Mesothelial cell of epicardium (in vitro differentiated cells): ENCODE measurements around the gene TRMT10C. TPM values are rescaled to one million over a fixed set of nuclear protein-coding genes. Genes with fewer than 3 reads are reported as not detected.
"Not testable (repeated sequence)": the region's sequence is repeated elsewhere in the genome, so short reads cannot be mapped to it uniquely, and the experiment has no call there.

Source experiments
- DNase-seq, 2 experiments: peaks; one replicate each; pipeline ENCODE4 v3.0.0; 2021; ENCODE audit warnings: low spot score in 2 of 2; ENCODE audit not compliant: unreplicated experiment in 2 of 2
- H3K27ac Mint-ChIP-seq: 2 replicates; pipeline ENCODE4 v1.8.0; 2021; ENCODE audit warnings: mixed read lengths
- H3K27me3 Mint-ChIP-seq: 2 replicates; pipeline ENCODE4 v1.8.0; 2021; ENCODE audit warnings: low read depth, mixed read lengths
- H3K36me3 Mint-ChIP-seq: 2 replicates; pipeline ENCODE4 v1.8.0; 2021; ENCODE audit warnings: mixed read lengths
- H3K4me1 Mint-ChIP-seq: 2 replicates; pipeline ENCODE4 v1.8.0; 2021; ENCODE audit warnings: mixed read lengths
- H3K4me3 Mint-ChIP-seq: 2 replicates; pipeline ENCODE4 v1.8.0; 2021; ENCODE audit warnings: mild to moderate bottlenecking, moderate library complexity, mixed read lengths
- H3K9me3 Mint-ChIP-seq: 2 replicates; pipeline ENCODE4 v1.8.0; 2021; ENCODE audit warnings: mixed read lengths
- CTCF ChIP-seq: fragments of 200-600 bp; sonication (generic); IDR thresholded peaks from one replicate; pipeline ENCODE4 v1.5.0; 2021; ENCODE audit warnings: antibody characterized with exemption; ENCODE audit not compliant: unreplicated experiment
- total RNA-seq: library from RNA; stranded (reverse); gene quantifications from 3 replicates; pipeline ENCODE4 v1.2.1, GENCODE V29; 2021

TRMT10C gene
- total RNA-seq, 1 donor from 2014 or later = 29.2 TPM

- Mint-ChIP-seq H3K27ac (no peak overlapping the region), H3K4me1 (peaks cover 20% of the 10 kb centered on the region), H3K27me3 (peaks cover 4% of the 10 kb centered on the region), H3K36me3 (no peaks in the 10 kb centered on the region), H3K9me3 (peaks cover 13% of the 10 kb centered on the region), H3K4me3 (no peak overlapping the region)
- no peak for DNase-seq
- TF ChIP-seq CTCF = no peak
Observed at GRCh38 chr3:101536266-101536665, 25.4 kb upstream of the TRMT10C start.

- not testable (repeated sequence) for H3K36me3 Mint-ChIP-seq, H3K27ac Mint-ChIP-seq, H3K4me3 Mint-ChIP-seq, H3K27me3 Mint-ChIP-seq, DNase-seq
- H3K4me1 Mint-ChIP-seq = peaks cover 19% of the 10 kb centered on the region
- peaks cover 13% of the 10 kb centered on the region for H3K9me3 Mint-ChIP-seq
Observed at GRCh38 chr3:101536955-101537354, 24.7 kb upstream of the TRMT10C start.

GRCh38 chr3:101542957-101543356, 18.7 kb upstream of the TRMT10C start:
- no peaks in the 10 kb centered on the region for H3K4me1 Mint-ChIP-seq
- no peak overlapping the region for H3K27ac Mint-ChIP-seq
- no peak overlapping the region for H3K4me3 Mint-ChIP-seq
- peaks cover 13% of the 10 kb centered on the region for H3K9me3 Mint-ChIP-seq
- H3K27me3 Mint-ChIP-seq = peaks cover 4% of the 10 kb centered on the region
- DNase-seq = no peak
- TF ChIP-seq CTCF = no peak
- no peaks in the 10 kb centered on the region for H3K36me3 Mint-ChIP-seq

GRCh38 chr3:101544161-101544850, 17.4 kb upstream of the TRMT10C start:
- Mint-ChIP-seq H3K4me1 (no peaks in the 10 kb centered on the region), H3K9me3 (peaks cover 5% of the 10 kb centered on the region), H3K27me3 (no peaks in the 10 kb centered on the region), H3K4me3 (no peak overlapping the region), H3K36me3 (no peaks in the 10 kb centered on the region), H3K27ac (no peak overlapping the region)
- no peak for DNase-seq
- no peak for TF ChIP-seq CTCF

GRCh38 chr3:101548527-101549105, 13.1 kb upstream of the TRMT10C start:
- Mint-ChIP-seq H3K27me3 (no peaks in the 10 kb centered on the region), H3K4me1 (no peaks in the 10 kb centered on the region), H3K27ac (no peak overlapping the region), H3K9me3 (no peaks in the 10 kb centered on the region), H3K4me3 (no peak overlapping the region), H3K36me3 (no peaks in the 10 kb centered on the region)
- no peak for DNase-seq
- TF ChIP-seq CTCF = no peak

GRCh38 chr3:101549473-101549872, 12.2 kb upstream of the TRMT10C start:
- no peaks in the 10 kb centered on the region for H3K4me1 Mint-ChIP-seq
- no peaks in the 10 kb centered on the region for H3K9me3 Mint-ChIP-seq
- no peak for DNase-seq
- H3K4me3 Mint-ChIP-seq = no peak overlapping the region
- H3K27ac Mint-ChIP-seq = no peak overlapping the region
- H3K36me3 Mint-ChIP-seq = no peaks in the 10 kb centered on the region
- no peak for TF ChIP-seq CTCF
- peaks cover 3% of the 10 kb centered on the region for H3K27me3 Mint-ChIP-seq

GRCh38 chr3:101551359-101552081, 10.1 kb upstream of the TRMT10C start:
- H3K4me1 Mint-ChIP-seq, H3K4me3 Mint-ChIP-seq, H3K9me3 Mint-ChIP-seq, DNase-seq, H3K27ac Mint-ChIP-seq, H3K36me3 Mint-ChIP-seq: not testable (repeated sequence)
- H3K27me3 Mint-ChIP-seq = peaks cover 16% of the 10 kb centered on the region

- not testable (repeated sequence) for H3K27ac Mint-ChIP-seq, H3K4me3 Mint-ChIP-seq, H3K4me1 Mint-ChIP-seq, DNase-seq, H3K36me3 Mint-ChIP-seq, H3K9me3 Mint-ChIP-seq
- peaks cover 20% of the 10 kb centered on the region for H3K27me3 Mint-ChIP-seq
Observed at GRCh38 chr3:101553381-101553780, 8.3 kb upstream of the TRMT10C start.
